ENCODE data around the gene DHX34.
A peak's percentile ranks its signal among the peaks of the same experiment; 100 is the strongest.

DHX34 gene

GRCh38 chr19:47427241-47428176 is 78.4 kb downstream of the DHX34 start:
- no peak for DNase-seq (ENCODE audit: low read depth)
- TF ChIP-seq, protein P1, sequence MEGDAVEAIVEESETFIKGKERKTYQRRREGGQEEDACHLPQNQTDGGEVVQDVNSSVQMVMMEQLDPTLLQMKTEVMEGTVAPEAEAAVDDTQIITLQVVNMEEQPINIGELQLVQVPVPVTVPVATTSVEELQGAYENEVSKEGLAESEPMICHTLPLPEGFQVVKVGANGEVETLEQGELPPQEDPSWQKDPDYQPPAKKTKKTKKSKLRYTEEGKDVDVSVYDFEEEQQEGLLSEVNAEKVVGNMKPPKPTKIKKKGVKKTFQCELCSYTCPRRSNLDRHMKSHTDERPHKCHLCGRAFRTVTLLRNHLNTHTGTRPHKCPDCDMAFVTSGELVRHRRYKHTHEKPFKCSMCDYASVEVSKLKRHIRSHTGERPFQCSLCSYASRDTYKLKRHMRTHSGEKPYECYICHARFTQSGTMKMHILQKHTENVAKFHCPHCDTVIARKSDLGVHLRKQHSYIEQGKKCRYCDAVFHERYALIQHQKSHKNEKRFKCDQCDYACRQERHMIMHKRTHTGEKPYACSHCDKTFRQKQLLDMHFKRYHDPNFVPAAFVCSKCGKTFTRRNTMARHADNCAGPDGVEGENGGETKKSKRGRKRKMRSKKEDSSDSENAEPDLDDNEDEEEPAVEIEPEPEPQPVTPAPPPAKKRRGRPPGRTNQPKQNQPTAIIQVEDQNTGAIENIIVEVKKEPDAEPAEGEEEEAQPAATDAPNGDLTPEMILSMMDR (IDR thresholded peaks at IDR 0.05; ENCODE audit: control insufficient read depth, extremely low read depth, insufficient read depth): peak; percentile 68
- no peak overlapping the region for H3K4me3 ChIP-seq (ENCODE audit: low read depth, low read length)

- no peak overlapping the region for H3K4me3 ChIP-seq (ENCODE audit: low read depth, low read length)
- peak; percentile 76 for DNase-seq (ENCODE audit: low read depth)
- TF ChIP-seq, protein P1 (IDR thresholded peaks at IDR 0.05; ENCODE audit: control insufficient read depth, extremely low read depth, insufficient read depth): no peak
Measured at GRCh38 chr19:47428177-47428894, 79.2 kb downstream of the DHX34 start.

- DNase-seq (ENCODE audit: low read depth): no peak
- TF ChIP-seq, protein P1 (IDR thresholded peaks at IDR 0.05; ENCODE audit: control insufficient read depth, extremely low read depth, insufficient read depth): no peak
- no peak overlapping the region for H3K4me3 ChIP-seq (ENCODE audit: low read depth, low read length)
Measured at GRCh38 chr19:47429140-47429793, 80.2 kb downstream of the DHX34 start.

DNA sequence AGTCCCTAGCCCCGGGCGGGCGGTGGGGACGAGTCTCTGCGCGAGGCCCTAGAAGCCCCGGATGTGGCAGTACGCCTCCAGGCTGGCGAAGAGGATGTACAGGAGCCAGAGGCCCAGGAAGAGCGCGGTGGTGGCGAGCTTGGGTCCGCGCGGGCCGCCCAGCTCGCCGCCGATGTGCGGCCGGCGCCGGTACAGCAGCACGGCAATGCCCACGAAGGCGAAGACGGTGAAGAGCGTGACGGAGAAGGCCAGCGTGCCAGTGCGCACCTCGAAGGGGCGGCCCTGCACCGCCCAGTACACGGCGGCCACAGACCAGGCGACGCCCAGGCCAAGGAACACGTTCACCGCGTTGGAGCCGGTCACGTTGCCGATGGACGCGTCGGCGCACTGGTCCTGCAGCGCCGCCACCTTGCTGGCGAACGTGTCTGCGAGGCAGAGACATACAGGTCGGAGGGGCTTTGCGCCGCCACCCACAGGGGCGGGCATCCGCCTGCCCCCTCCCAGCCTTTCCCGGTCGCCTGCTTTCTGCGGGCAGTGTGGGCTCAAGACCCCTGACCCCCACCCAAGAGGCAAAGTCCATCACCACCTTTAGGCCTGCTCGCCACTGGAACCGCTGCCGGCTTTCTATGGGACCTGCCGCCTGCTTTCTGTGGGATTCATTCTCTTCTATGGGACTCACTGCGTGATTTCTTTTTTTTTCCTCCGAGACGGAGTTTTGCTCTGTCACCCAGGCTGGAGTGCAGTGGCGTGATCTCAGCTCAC is 81.1 kb downstream of the DHX34 start:
- no peak for DNase-seq (ENCODE audit: low read depth)
- TF ChIP-seq, protein P1 (IDR thresholded peaks at IDR 0.05; ENCODE audit: control insufficient read depth, extremely low read depth, insufficient read depth): no peak
- no peak overlapping the region for H3K4me3 ChIP-seq (ENCODE audit: low read depth, low read length)

DNA sequence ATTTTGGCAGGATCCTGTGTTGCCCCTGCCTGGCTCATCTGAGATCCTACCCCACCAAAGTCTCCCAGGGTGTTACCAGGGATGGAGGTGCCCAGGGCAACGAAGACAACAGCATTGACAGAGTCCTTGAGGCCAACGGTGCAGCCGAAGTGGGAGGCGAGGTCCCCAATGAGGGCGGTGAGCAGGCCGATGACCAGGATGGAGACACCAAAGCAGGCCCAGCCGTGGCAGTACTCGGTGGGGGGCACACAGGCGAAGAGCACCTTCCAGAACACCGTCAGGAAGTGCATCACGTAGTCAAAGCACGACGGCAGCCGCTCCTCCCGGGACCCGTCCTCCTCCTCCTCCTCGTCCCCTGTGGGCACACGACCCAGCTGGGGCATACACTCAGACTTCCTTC is 83.0 kb downstream of the DHX34 start:
- DNase-seq (ENCODE audit: low read depth): no peak
- TF ChIP-seq, protein P1 (IDR thresholded peaks at IDR 0.05; ENCODE audit: control insufficient read depth, extremely low read depth, insufficient read depth): no peak
- H3K4me3 ChIP-seq (ENCODE audit: low read depth, low read length): no peak overlapping the region

Measured in LNCaP clone FGC (cell line).